Right cardiac atrium (tissue), 5 donors: ENCODE results near the gene METTL8. TPM values are rescaled to one million over a fixed set of nuclear protein-coding genes. Genes with fewer than 3 reads are reported as not detected.

Source experiments
- ATAC-seq, 2 donors: fragments of 200-7000 bp; cut with Tn5 transposase; one replicate each; pipeline versions ENCODE4 v1.8.0 to v1.9.1; 2020; ENCODE audit warnings: moderate library complexity in 2 of 2, mild to moderate bottlenecking in 1 of 2
- DNase-seq, 3 donors: peaks; one replicate each; pipeline ENCODE4 v3.0.0-alpha.2; 2020
- H3K27ac ChIP-seq: one replicate; pipeline ENCODE4 v1.5.1; 2013; ENCODE audit warnings: mild to moderate bottlenecking, low read length, control low read depth, moderate library complexity
- H3K27me3 ChIP-seq: one replicate; pipeline ENCODE4 v1.6.1; 2013; ENCODE audit not compliant: control insufficient read depth, insufficient read depth
- H3K4me1 ChIP-seq: one replicate; pipeline ENCODE4 v1.6.1; 2013; ENCODE audit warnings: low read length; ENCODE audit not compliant: control insufficient read depth, insufficient read depth
- H3K4me3 ChIP-seq: one replicate; pipeline ENCODE4 v1.5.1; 2013; ENCODE audit warnings: low read length, control low read depth
- H3K9me3 ChIP-seq: one replicate; pipeline ENCODE4 v1.6.1; 2013; ENCODE audit warnings: low read length; ENCODE audit not compliant: control insufficient read depth
- WGBS: extraction: QIAGEN DNeasy Blood & Tissue Kit; methylation state at CpG from one replicate; pipeline ENCODE4 v1.1.7; 2013; 5-methylcytosine and 5-hydroxymethylcytosine counted together
- intact Hi-C, 4 donors: fragments of 100-400 bp; cut with DNase I; formaldehyde crosslinking; loops; one replicate each; pipeline versions ENCODE4 v1.11.0 to v1.14.0; 2022 to 2023
- polyA plus RNA-seq: library from polyadenylated mRNA; stranded (reverse); fragments of 200-250 nt; gene quantifications from one replicate; pipeline ENCODE4 v1.2.3, GENCODE V29; 2013
- total RNA-seq, 4 donors: library from RNA; stranded (reverse); fragmentation: NEBNext Ultra II Directional; extraction: Animal tissue kit (Norgen Biotek cat#: 25700); gene quantifications; one replicate each; pipeline ENCODE4 v1.2.1, GENCODE V29; 2021
- donor health status: healthy with polysubstance abuse.
- donor health status: DM: no; HTN: yes; CAD: no.
- donor health status: DM: no; HTN: no; CAD: no.
- donor health status: DM: no; HTN: yes; CAD: no; lungs with severe emphysema.
- donor health status: DM: yes; HTN: yes; CAD: no.

The METTL8 gene
- total and polyA plus RNA-seq, 5 donors: 5.3 to 16.4 (median 12.8) TPM

GRCh38 chr2:171309455-171310286, 124.1 kb downstream of the METTL8 start:
- Histone ChIP-seq H3K4me3 (no peak overlapping the region), H3K4me1 (peaks cover 1% of the 10 kb centered on the region), H3K27me3 (no peaks in the 10 kb centered on the region), H3K9me3 (no peaks in the 10 kb centered on the region), H3K27ac (no peak overlapping the region)
- intact Hi-C loops: no loop called here
- no peak for ATAC-seq
- WGBS: 79% methylated on average over 6 of the region's 6 CpGs
- no peak for DNase-seq

GRCh38 chr2:171308280-171309054, 125.3 kb downstream of the METTL8 start:
- no peaks in the 10 kb centered on the region for H3K9me3 ChIP-seq
- WGBS: 96% methylated on average over 6 of the region's 6 CpGs
- no peak for ATAC-seq
- H3K4me3 ChIP-seq: no peak overlapping the region
- H3K27me3 ChIP-seq: no peaks in the 10 kb centered on the region
- peaks cover 1% of the 10 kb centered on the region for H3K4me1 ChIP-seq
- intact Hi-C loops: no loop called here
- no peak for DNase-seq
- no peak overlapping the region for H3K27ac ChIP-seq

GRCh38 chr2:171307560-171307959, 126.2 kb downstream of the METTL8 start:
- no peaks in the 10 kb centered on the region for H3K27me3 ChIP-seq
- H3K27ac ChIP-seq: no peak overlapping the region
- no peak for ATAC-seq
- peaks cover 1% of the 10 kb centered on the region for H3K4me1 ChIP-seq
- no peaks in the 10 kb centered on the region for H3K9me3 ChIP-seq
- 95% methylated on average over 4 of the region's 4 CpGs for WGBS
- intact Hi-C loops: no loop called here
- no peak overlapping the region for H3K4me3 ChIP-seq
- DNase-seq: no peak

GRCh38 chr2:171297956-171298355, 135.8 kb downstream of the METTL8 start:
- Histone ChIP-seq H3K27ac (no peak overlapping the region), H3K27me3 (no peaks in the 10 kb centered on the region), H3K4me1 (no peaks in the 10 kb centered on the region), H3K4me3 (no peak overlapping the region), H3K9me3 (no peaks in the 10 kb centered on the region)
- no peak for DNase-seq
- no peak for ATAC-seq
- WGBS: 85% methylated on average over 2 of the region's 2 CpGs
- intact Hi-C loops: no loop called here

- H3K9me3 ChIP-seq: no peaks in the 10 kb centered on the region
- WGBS: 90% methylated on average over 5 of the region's 5 CpGs
- DNase-seq (no peak), ATAC-seq (no peak)
- no peak overlapping the region for H3K27ac ChIP-seq
- intact Hi-C loops: no loop called here
- no peaks in the 10 kb centered on the region for H3K27me3 ChIP-seq
- no peak overlapping the region for H3K4me3 ChIP-seq
- H3K4me1 ChIP-seq: no peaks in the 10 kb centered on the region
These were observed 139.2 kb downstream of the METTL8 start for GRCh38 chr2:171294608-171295007.

- DNase-seq: no peak
- intact Hi-C loops: no loop called here
- Histone ChIP-seq H3K27ac (no peak overlapping the region), H3K27me3 (no peaks in the 10 kb centered on the region), H3K4me1 (no peaks in the 10 kb centered on the region), H3K4me3 (no peak overlapping the region), H3K9me3 (no peaks in the 10 kb centered on the region)
- no peak for ATAC-seq
- WGBS: 85% methylated on average over 5 of the region's 5 CpGs
These were observed 140.1 kb downstream of the METTL8 start for GRCh38 chr2:171293661-171294060.

- no peaks in the 10 kb centered on the region for H3K27me3 ChIP-seq
- no peaks in the 10 kb centered on the region for H3K9me3 ChIP-seq
- no peaks in the 10 kb centered on the region for H3K4me1 ChIP-seq
- ATAC-seq (no peak), DNase-seq (no peak)
- intact Hi-C loops: no loop called here
- WGBS: 65% methylated on average over 3 of the region's 3 CpGs
- no peak overlapping the region for H3K4me3 ChIP-seq
- H3K27ac ChIP-seq: no peak overlapping the region
These were observed 143.8 kb downstream of the METTL8 start for GRCh38 chr2:171289991-171290390.

- ATAC-seq: no peak
- no peak overlapping the region for H3K4me3 ChIP-seq
- no peak for DNase-seq
- H3K4me1 ChIP-seq: no peaks in the 10 kb centered on the region
- H3K9me3 ChIP-seq: no peaks in the 10 kb centered on the region
- intact Hi-C loops: no loop called here
- no peaks in the 10 kb centered on the region for H3K27me3 ChIP-seq
- H3K27ac ChIP-seq: no peak overlapping the region
These were observed 144.5 kb downstream of the METTL8 start for GRCh38 chr2:171289316-171289715.

- intact Hi-C loops: no loop called here
- H3K4me1 ChIP-seq: no peaks in the 10 kb centered on the region
- H3K4me3 ChIP-seq: no peak overlapping the region
- 44% methylated on average over 4 of the region's 4 CpGs for WGBS
- no peak for ATAC-seq
- H3K27me3 ChIP-seq: no peaks in the 10 kb centered on the region
- no peak overlapping the region for H3K27ac ChIP-seq
- no peak for DNase-seq
- no peaks in the 10 kb centered on the region for H3K9me3 ChIP-seq
These were observed 146.2 kb downstream of the METTL8 start for GRCh38 chr2:171287611-171288010.

GRCh38 chr2:171287036-171287571, 146.7 kb downstream of the METTL8 start:
- Histone ChIP-seq H3K27ac (no peak overlapping the region), H3K9me3 (no peaks in the 10 kb centered on the region), H3K4me3 (no peak overlapping the region), H3K27me3 (no peaks in the 10 kb centered on the region), H3K4me1 (no peaks in the 10 kb centered on the region)
- DNase-seq (no peak), ATAC-seq (no peak)
- intact Hi-C loops: no loop called here

- 94% methylated on average over 3 of the region's 3 CpGs for WGBS
- intact Hi-C loops: no loop called here
- Histone ChIP-seq H3K4me1 (no peaks in the 10 kb centered on the region), H3K4me3 (no peak overlapping the region), H3K27ac (no peak overlapping the region), H3K27me3 (no peaks in the 10 kb centered on the region), H3K9me3 (no peaks in the 10 kb centered on the region)
- ATAC-seq (no peak), DNase-seq (no peak)
These were observed 152.7 kb downstream of the METTL8 start for GRCh38 chr2:171281110-171281509.
